Measurements from ENCODE around the gene CCR6.

CCR6 gene

DNA sequence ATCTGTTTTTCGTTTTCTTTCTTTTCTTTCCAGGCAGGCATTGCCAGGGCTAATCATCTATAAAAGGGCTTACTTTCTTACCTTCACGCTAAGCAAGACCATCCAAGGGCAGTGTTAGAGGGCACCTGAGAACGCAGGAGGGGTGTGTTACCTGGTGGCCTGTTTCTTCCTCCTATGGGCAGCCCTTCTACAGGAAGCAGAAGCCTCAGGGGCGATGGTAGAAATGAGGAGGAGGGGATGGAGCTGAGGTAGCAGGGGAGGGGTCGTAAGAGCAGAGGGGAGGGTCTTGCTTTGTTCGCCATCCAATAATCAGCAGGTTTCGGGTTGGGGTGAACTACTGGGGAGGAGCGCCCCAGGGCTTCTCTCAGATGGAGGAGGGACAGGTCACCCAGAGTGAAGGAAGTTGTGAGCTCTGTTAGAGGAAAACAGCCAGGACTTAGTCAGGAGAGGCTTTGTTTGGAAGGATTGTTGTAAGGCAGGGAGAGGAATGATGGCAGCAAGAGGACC, 1.5 kb upstream of the CCR6 start:
- no peak for DNase-seq (ENCODE audit: low spot score)

DNA sequence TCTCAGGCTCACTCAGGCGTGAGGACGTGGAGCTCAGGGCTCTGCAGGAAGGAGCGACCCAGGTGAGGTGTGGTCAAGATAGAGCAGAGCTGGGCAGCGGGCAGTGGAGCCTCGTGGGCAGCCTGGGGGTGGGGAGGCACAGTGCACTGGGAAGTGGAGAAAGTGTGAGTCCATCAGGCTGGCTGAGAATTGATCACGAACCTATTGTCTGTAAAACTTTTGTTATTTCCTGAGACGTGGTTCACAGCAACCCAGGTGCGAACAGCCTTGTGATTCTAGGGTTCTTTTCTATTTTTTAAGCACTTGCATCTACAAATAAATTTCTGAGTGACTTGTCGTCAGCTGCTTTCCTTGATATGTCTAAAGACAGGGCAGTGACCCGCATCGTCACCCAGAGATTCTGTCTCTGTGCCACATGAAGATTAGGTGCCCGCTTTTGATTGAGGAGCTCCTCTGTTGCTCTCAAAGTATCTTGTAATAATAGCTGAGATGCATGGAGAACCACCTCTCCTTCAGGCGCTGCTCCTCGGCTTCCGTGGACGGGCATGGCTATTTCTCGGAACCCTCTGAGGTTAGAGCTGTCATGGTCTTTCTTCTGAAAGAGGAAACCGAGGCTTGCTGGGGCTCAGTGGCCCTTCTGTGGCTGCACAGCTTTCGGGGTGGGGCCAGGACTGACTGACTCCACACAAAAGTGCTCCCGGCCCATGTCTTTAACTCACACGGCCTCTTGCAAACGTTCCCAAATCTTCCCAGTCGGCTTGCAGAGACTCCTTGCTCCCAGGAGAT, 662 bp upstream of the CCR6 start:
- DNase-seq (ENCODE audit: low spot score) = no peak

DNA sequence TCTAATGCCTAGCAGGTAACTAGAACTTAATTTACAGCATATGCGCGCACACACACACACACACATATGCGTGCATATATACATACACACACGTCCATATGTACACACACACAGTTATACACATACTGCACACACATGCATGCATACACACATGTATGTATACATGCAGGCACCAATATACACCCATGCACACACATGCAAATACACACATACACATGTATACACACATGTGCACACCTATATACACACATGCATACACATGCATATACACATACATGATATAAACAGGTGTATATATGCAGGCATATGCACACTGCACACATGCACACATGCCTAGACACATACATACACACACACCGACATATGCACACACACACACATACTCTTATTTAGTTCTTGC, 1.9 kb downstream of the CCR6 start:
- DNase-seq (ENCODE audit: low spot score) = no peak

DNA sequence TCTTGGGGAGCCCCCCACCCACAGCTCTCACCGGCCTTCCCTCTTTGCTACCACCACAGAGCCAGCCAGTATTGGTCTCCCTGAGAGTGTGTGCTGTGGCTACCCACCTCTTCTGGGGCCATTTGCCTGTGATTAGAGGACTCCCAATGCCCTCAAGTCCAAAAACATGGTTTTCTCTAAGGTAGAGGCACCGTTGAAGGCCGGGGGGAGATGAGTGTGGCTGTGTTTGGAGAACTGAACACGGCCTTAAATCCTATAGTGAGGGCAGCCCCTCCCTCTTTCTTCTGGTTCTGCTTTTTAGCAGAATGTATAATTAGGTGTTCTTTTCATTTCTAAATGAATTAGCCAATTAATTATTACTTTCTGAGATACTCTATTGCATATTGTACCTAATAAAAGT, 2.5 kb downstream of the CCR6 start:
- DNase-seq (ENCODE audit: low spot score) = no peak

DNA sequence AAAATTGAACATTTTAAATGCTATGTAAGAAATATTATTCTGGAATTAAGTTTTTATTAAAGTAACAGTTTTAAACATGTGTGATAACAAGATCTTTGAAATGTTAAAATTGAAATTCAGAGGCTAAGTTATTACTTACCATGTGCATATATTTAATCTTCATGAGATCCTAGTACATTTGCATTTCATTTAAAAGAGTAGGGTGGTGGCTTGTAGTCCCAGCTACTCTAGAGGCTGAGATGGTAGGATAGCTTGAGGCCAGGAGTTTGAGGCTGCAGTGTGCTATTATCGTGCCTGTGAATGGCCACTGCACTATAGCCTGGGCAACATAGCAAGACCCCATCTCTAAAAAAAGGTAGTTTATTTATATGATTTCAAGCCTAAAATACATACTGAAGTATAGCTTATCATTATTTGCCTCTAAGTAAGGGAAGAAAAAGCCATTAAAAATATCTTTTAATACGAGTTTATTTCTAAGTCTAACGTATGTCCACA, 3.0 kb downstream of the CCR6 start:
- DNase-seq (ENCODE audit: low spot score) = no peak

DNA sequence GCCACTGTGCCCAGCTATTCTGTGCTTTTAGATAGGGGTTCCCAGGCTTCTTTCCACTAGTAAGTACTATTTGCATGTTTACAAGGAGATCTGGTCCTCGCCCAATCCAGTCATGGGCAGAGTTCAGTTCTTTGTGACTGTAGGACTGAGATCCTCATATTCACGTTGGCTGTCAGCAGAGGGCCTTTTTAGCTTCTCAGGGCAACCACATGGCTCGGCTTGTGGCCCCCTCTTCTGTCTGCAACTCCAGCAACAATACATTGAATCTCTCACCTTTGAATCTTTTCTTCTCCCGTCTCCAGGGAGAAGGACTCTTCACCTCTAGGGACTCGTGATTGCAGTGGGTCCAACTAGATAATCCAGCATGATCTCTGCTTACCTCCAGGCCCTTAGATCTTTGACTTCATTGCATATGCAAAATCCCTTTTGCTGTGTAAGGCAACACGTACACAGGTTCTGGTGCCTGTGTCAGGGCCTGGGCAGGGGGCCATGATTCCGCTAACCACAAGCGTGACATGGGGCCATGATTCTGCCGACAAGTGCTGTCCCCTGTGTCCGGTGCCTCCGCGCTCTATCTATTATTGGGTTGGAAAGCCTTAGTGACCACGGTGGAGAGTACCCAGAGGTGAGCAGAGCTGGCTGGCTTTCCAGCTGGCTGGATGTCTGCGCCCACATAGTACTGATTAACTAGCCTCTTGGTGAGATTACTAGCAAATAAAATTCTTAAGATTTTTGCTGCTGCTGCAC, 5.1 kb downstream of the CCR6 start:
- no peak for DNase-seq (ENCODE audit: low spot score)

DNA sequence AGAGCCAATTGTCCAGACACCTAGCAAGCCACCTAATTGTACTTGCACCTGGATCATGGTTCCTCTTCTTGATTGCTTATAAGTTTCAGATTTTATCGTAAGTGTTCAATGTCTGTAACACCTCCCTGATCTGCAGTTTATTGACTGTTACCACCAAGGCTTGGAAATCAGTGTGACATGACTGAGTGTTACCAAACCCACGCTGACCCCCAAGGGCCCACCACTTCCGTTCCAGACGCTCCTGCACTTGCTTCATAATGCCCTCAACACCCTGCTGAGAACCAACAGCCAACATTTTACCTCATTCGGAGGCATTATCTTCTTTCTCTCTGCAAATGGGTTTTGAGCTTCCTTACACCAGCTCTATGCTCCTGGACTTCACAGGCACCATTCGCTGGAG, 6.3 kb downstream of the CCR6 start:
- DNase-seq (ENCODE audit: low spot score) = no peak

DNA sequence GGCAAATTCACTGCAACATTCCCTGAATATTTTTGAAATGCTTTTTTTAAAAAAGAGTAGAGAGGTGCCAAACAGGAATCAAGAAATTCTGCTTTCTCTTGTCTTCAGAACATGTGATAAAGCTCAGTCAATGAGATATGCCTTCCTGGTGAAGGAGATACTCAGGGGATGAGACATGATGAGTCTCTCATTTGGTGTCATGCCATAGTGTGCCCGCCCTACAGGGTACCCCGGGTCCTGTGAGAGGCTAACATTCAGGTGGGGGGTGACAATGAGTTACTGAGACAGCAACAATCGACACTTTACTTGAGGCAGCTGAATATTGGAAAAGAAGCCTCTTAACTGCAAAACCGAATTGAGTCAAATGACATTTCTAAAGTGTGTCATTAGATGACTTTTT, 6.7 kb downstream of the CCR6 start:
- no peak for DNase-seq (ENCODE audit: low spot score)

DNA sequence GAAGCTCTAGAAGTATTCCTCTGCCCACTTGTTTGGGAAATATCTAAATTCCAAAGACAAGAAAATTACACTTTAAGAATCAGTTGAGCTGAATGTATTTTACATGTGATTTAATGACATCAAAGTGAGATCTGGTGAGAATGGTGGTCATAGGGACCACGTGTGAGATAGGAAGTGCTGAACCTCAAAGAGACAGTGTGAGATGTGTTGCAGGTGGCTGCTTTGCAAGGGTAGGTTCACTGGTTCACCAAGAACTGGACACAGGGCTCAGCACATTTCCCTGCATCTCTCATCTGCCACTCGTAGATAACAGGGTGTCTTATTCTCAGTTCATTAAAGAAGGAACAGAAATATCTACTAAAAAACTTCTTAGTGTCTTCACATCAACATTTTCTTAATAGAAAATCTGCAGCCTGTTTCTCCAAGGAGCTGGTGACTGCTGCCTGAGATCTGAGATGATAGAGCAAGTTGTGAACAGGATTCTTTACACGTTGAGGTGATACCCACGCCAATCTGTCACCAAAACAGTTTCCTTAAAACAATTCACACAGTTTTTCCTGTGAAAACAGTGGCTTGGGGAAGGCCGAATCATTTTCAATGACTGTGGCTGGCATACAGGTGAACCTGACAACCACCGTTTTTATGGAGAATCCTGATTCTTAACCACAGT, 7.2 kb downstream of the CCR6 start:
- DNase-seq (ENCODE audit: low spot score) = no peak

DNA sequence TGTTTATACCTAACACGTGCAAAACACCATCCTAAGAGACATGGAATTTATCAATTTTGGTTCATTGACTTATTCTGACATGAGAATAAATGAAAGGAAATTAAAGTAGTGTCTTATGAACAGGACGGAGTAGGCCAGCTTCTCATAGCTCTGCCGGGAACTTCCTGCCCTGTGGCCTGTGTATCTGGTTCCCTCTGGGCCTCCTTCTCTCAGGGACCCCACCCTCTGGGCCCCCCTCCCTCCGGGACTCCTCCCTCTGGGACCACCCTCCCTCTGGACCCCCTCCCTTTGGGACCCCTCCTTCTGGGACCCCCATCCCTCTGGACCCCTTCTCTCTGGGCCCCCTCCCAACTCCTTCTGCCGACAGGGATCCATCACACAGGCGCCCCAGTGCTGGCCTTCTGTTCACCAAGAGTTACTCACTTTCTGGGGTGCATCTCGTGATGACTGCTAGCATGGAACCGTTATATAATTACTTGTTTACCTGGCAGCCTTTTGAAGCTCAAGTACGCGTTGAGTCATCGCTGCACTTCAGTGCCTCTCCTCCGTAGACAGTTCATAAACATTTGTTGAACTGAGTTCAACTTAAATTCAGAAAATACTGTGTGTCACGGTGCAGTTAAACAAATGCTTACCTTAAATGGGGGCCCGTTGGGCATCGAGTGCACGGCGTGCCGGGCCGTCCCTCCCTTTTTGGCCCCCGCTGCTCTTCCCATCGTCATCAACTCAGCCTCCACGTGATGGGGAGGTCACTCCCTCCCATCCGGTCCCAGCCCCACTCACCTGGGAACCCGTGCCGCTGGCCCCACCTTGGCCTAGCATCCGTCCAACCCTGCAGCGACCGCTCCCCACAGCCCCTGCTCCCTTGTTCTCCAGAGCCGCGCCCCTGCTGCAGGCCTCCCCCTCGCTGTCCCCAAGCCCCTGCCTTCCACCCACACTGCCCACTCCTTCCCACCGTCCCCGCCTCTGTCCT, 8.1 kb downstream of the CCR6 start:
- no peak for DNase-seq (ENCODE audit: low spot score)

DNA sequence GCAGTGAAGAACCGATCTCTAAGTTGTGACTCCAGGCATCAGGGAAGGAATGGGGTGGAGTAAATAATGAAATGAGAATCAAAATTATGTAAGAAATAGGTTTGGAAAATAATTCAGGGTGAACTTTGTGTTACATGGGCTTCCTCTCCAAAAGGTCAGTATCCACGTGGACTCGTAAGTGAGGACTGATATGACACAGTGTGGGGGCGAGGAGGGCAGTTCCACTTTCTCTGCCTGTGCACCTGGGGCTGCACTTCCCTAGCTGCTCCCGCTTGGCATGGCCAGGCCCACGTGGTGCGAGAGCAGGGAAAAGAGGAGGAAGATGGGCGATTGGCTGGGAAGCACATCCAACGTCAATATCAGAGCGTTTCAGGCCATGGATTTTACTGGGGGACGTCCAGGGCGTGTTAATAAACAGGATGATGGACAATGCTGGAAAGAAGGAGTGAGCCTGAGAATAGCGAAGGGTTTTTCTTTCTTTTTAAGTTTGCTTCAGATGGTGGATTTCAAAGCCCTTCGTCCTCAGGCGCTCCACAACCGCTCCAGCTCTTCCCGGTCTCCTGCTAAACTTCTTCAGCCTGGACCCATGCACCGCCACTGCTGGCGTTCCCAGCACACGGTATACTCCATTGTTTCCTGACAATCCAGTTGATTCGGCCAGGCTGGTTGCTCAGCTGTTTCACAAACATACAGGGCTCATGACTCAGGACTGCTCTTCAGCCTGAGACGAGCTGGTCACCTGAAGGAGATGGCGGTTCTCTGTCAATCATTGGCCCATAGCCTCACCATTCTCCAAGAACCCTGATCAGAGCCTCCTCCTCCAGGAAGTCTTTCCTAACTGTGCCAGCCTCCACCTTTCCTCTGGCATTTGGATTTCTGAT, 11.8 kb downstream of the CCR6 start:
- DNase-seq (ENCODE audit: low spot score) = no peak

DNA sequence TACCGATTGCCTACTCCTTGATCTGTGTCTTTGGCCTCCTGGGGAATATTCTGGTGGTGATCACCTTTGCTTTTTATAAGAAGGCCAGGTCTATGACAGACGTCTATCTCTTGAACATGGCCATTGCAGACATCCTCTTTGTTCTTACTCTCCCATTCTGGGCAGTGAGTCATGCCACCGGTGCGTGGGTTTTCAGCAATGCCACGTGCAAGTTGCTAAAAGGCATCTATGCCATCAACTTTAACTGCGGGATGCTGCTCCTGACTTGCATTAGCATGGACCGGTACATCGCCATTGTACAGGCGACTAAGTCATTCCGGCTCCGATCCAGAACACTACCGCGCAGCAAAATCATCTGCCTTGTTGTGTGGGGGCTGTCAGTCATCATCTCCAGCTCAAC, 13.5 kb downstream of the CCR6 start:
- no peak for DNase-seq (ENCODE audit: low spot score)

DNA sequence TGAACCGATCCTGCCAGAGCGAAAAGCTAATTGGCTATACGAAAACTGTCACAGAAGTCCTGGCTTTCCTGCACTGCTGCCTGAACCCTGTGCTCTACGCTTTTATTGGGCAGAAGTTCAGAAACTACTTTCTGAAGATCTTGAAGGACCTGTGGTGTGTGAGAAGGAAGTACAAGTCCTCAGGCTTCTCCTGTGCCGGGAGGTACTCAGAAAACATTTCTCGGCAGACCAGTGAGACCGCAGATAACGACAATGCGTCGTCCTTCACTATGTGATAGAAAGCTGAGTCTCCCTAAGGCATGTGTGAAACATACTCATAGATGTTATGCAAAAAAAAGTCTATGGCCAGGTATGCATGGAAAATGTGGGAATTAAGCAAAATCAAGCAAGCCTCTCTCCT, 14.2 kb downstream of the CCR6 start:
- DNase-seq (ENCODE audit: low spot score) = no peak

DNA sequence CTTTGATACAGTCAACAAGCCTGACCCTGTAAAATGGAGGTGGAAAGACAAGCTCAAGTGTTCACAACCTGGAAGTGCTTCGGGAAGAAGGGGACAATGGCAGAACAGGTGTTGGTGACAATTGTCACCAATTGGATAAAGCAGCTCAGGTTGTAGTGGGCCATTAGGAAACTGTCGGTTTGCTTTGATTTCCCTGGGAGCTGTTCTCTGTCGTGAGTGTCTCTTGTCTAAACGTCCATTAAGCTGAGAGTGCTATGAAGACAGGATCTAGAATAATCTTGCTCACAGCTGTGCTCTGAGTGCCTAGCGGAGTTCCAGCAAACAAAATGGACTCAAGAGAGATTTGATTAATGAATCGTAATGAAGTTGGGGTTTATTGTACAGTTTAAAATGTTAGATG, 15.0 kb downstream of the CCR6 start:
- DNase-seq (ENCODE audit: low spot score) = no peak

DNA sequence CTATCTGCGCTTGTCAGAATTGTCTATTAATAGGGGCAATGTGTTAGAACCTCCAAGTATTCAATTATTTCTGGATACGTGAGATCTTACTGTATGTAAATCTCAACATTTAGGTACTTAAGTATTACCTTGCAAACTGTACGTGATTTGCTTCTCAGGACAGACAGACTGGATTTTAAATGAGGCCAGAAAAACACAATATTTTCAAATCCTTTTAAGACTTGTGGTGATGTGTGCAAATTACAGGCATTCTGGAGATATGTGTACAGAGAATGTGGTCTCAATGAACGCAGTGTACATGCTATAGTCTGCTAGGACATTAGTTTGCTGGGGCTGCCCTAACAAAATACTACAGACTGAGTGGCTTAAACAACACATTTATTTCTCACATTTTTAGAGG, 16.9 kb downstream of the CCR6 start:
- no peak for DNase-seq (ENCODE audit: low spot score)

DNA sequence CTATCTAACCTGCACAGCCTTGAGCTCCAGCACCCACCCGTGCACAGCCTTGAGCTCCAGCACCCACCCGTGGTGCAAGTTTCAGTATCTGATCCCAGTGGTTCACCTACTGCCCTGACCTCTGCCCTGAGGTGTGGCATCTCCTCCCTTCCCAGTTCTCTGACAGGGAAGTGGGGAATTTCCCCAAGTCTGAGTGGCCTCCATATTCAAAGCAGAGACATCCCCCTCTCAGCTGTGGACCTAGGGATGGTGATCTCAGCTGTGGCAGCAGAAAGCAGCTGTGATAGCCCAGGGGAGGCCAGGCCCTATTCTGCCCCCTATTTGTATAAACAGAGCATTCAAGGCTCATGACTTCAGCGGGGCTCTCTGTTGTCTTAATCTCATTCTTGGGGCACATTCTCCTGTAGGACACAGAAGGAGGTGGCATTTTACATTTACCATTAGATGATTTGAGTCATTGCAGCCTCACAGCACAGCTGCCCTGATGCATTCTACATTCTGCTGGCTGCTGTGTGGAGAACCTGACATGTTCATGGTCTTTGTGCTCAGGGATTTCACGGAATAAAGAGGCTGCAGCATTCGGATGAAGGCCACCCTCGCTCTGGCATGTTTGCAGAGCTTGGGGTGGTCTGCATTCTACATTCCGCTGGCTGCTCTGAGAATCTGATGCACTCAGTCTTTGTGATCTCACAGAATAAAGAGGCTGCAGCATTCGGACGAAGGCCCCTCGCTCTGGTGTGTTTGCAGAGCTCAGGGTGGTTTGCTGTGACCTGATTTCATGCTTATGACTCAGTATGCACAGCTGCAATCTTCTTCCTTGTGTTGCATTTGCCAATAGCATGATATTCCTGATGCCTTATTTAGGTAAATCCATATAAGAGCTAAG, 17.9 kb downstream of the CCR6 start:
- DNase-seq (ENCODE audit: low spot score) = no peak

DNA sequence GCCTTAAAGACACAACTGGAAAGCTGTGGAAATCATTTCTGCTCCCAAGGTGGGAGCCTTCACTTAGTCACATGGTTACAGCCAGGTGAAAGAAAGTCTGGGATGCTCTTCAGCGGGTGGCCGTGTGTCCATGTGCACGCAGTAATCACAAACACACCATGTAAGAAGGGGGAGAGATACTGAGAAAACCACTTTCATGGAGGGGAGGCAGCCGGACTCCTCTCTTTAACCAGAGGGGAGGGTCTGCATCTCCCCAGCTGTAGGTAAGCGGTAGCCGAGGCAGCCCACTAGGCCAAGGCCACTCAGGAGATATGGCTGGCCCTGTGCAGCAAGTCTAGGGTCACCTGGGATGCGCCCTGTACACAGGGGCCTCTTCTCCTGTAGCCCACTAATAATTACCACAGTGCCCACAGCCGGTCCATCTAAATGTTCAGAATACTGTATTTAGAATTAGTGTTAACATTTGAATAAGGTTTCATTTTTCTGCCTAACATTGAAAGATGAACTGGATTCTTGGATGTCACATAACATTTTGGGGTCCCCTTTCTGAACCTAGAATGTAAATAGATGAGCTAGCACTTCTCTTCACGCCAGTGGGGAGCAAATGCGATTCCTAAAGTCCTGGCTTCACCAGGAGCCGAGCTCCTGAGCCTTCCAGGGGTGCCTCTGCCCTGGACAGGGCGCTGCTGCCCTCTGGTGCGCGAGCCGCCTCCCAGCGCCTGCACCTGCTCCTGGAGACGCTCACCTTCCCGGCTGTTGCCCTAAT, 19.0 kb downstream of the CCR6 start:
- DNase-seq (ENCODE audit: low spot score) = no peak

DNA sequence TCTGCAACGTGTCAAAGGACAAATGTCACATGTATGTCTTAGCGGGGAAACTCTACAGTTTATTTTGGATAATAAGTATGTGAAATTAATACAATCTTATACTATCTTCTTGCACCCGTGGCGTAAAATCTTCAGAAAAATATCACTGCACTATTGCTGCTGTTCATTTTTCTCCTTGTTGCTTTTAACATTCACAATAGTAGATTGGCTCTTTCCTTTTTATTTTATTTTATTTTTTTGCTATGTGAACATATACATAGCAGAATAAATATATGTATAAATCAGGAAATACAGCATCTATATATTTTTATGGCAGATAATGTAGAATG, 19.5 kb downstream of the CCR6 start:
- DNase-seq (ENCODE audit: low spot score) = no peak

DNA sequence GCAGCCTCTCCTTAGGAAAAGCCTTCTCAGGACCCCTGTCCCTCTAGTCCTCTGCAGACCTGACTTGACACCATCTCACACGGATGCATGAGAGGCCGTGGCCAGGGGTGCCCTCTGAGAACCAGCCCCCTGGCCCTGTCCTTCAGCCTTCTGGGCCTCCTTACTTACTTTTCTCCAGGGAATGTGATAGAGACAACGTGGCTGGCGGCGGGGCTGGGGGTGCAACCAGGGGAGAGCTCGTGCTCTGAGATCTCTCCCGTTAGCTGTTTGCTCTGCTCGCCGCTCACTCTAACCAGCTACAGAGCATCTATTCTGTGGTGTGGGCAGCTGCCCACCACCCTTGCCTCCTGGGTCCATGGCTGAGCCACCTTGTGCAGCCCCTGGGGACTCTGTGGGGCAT, 20.1 kb downstream of the CCR6 start:
- DNase-seq (ENCODE audit: low spot score) = no peak
